Urinary bladder (tissue), 4 donors: Measurements from ENCODE around the gene MMP3. TPM values are rescaled to one million over a fixed set of nuclear protein-coding genes. Genes with fewer than 3 reads are reported as not detected.
"Not testable (repeated sequence)": the region's sequence is repeated elsewhere in the genome, so short reads cannot be mapped to it uniquely, and the experiment has no call there.

ENCODE experiments used
- DNase-seq: peaks from one replicate; pipeline ENCODE4 v3.0.0-alpha.2; 2015; ENCODE audit errors: extremely low spot score
- H3K27ac ChIP-seq: one replicate; pipeline ENCODE4 v1.5.1; 2013; ENCODE audit warnings: low read depth, mild to moderate bottlenecking, moderate library complexity
- H3K36me3 ChIP-seq: one replicate; pipeline ENCODE4 v1.6.1; 2013; ENCODE audit warnings: mild to moderate bottlenecking, moderate library complexity; ENCODE audit not compliant: insufficient read depth
- H3K4me1 ChIP-seq: one replicate; pipeline ENCODE4 v1.6.1; 2013; ENCODE audit warnings: mild to moderate bottlenecking, moderate library complexity; ENCODE audit not compliant: insufficient read depth
- H3K4me3 ChIP-seq: one replicate; pipeline ENCODE4 v1.5.1; 2013; ENCODE audit warnings: low read depth, low read length
- WGBS: extraction: QIAGEN DNeasy Blood & Tissue Kit; methylation state at CpG from one replicate; pipeline ENCODE4 v1.1.7; 2013; 5-methylcytosine and 5-hydroxymethylcytosine counted together
- polyA plus RNA-seq: library from polyadenylated mRNA; stranded (reverse); fragments of 200-250 nt; gene quantifications from one replicate; pipeline ENCODE4 v1.2.3, GENCODE V29; 2013
- total RNA-seq: library from RNA; depleted of rRNA; stranded (reverse); fragments of >200 nt; gene quantifications from one replicate; pipeline ENCODE4 v1.2.3, GENCODE V29; 2014
- donor health status: healthy with polysubstance abuse.
- donor health status: healthy.

The MMP3 gene
- total RNA-seq (1.4 TPM), polyA plus RNA-seq (6.3 TPM)

- Histone ChIP-seq H3K36me3 (no peaks in the 10 kb centered on the region), H3K4me1 (no peaks in the 10 kb centered on the region), H3K4me3 (no peak within 1 kb of the TSS), H3K27ac (no peak within 1 kb of the TSS)
- 58% methylated on average over 4 of the region's 4 CpGs for WGBS
- DNase-seq = no peak
These were observed at the start of gene MMP3 for GRCh38 chr11:102843489-102843888. TSS of gene MMP3 (minus strand) at chr11:102843609. CDS start at chr11:102843546, 63 bp downstream.

GRCh38 chr11:102891736-102892135, 48.3 kb upstream of the MMP3 start:
- Histone ChIP-seq H3K4me1 (no peaks in the 10 kb centered on the region), H3K36me3 (no peaks in the 10 kb centered on the region), H3K4me3 (no peak overlapping the region), H3K27ac (no peak overlapping the region)
- 89% methylated on average over 1 of the region's 1 CpG for WGBS
- DNase-seq = no peak

GRCh38 chr11:102886999-102887398, 43.6 kb upstream of the MMP3 start:
- 75% methylated on average over 6 of the region's 6 CpGs for WGBS
- no peak for DNase-seq
- Histone ChIP-seq H3K27ac (no peak overlapping the region), H3K36me3 (no peaks in the 10 kb centered on the region), H3K4me3 (no peak overlapping the region), H3K4me1 (no peaks in the 10 kb centered on the region)

GRCh38 chr11:102883141-102883540, 39.7 kb upstream of the MMP3 start:
- H3K27ac ChIP-seq = no peak overlapping the region
- WGBS = 94% methylated on average over 3 of the region's 3 CpGs

GRCh38 chr11:102882389-102883024, 39.1 kb upstream of the MMP3 start:
- Histone ChIP-seq H3K4me3 (no peak overlapping the region), H3K4me1 (no peaks in the 10 kb centered on the region), H3K36me3 (no peaks in the 10 kb centered on the region), H3K27ac (no peak overlapping the region)
- no peak for DNase-seq
- 93% methylated on average over 4 of the region's 4 CpGs for WGBS

More at GRCh38 chr11:102883141-102883540, 39.7 kb upstream of the MMP3 start:
- H3K4me1 ChIP-seq = no peaks in the 10 kb centered on the region
- H3K36me3 ChIP-seq = no peaks in the 10 kb centered on the region
- no peak for DNase-seq
- H3K4me3 ChIP-seq = no peak overlapping the region

- DNase-seq = no peak
- 84% methylated on average over 5 of the region's 5 CpGs for WGBS
- H3K4me1 ChIP-seq = no peaks in the 10 kb centered on the region
- no peaks in the 10 kb centered on the region for H3K36me3 ChIP-seq
- no peak overlapping the region for H3K27ac ChIP-seq
- H3K4me3 ChIP-seq = no peak overlapping the region
These were observed 36.4 kb upstream of the MMP3 start for GRCh38 chr11:102879801-102880200.

- Histone ChIP-seq H3K4me1 (no peaks in the 10 kb centered on the region), H3K27ac (no peak overlapping the region)
- WGBS = 90% methylated on average over 2 of the region's 2 CpGs
These were observed 35.2 kb upstream of the MMP3 start for GRCh38 chr11:102878595-102878994.

GRCh38 chr11:102874852-102875251, 31.4 kb upstream of the MMP3 start, which contains the start of gene MMP12:
TSS of gene MMP12 (minus strand) at chr11:102874982. CDS start at chr11:102874937, 45 bp downstream.
- Histone ChIP-seq H3K27ac (no peak within 1 kb of the TSS), H3K4me3 (no peak within 1 kb of the TSS), H3K36me3 (no peaks in the 10 kb centered on the region), H3K4me1 (no peaks in the 10 kb centered on the region)
- DNase-seq = no peak
- WGBS = 57% methylated on average over 4 of the region's 4 CpGs

More at GRCh38 chr11:102878595-102878994, 35.2 kb upstream of the MMP3 start:
- no peak for DNase-seq
- Histone ChIP-seq H3K36me3 (no peaks in the 10 kb centered on the region), H3K4me3 (no peak overlapping the region)

GRCh38 chr11:102869354-102869964, 26.1 kb upstream of the MMP3 start:
- not testable (repeated sequence) for DNase-seq, H3K4me1 ChIP-seq, H3K4me3 ChIP-seq, H3K27ac ChIP-seq, H3K36me3 ChIP-seq
- WGBS = 74% methylated on average over 8 of the region's 8 CpGs

GRCh38 chr11:102868339-102868738, 24.9 kb upstream of the MMP3 start:
- WGBS = 22% methylated on average over 3 of the region's 3 CpGs
- H3K27ac ChIP-seq = no peak overlapping the region

GRCh38 chr11:102864724-102865123, 21.3 kb upstream of the MMP3 start:
- DNase-seq = no peak
- Histone ChIP-seq H3K4me3 (no peak overlapping the region), H3K4me1 (no peaks in the 10 kb centered on the region), H3K36me3 (no peaks in the 10 kb centered on the region), H3K27ac (no peak overlapping the region)
- WGBS = 34% methylated on average over 1 of the region's 1 CpG

More at GRCh38 chr11:102868339-102868738, 24.9 kb upstream of the MMP3 start:
- Histone ChIP-seq H3K4me3 (no peak overlapping the region), H3K36me3 (no peaks in the 10 kb centered on the region), H3K4me1 (no peaks in the 10 kb centered on the region)
- DNase-seq = no peak

GRCh38 chr11:102853956-102854355, 10.5 kb upstream of the MMP3 start:
- no peak for DNase-seq
- no peaks in the 10 kb centered on the region for H3K36me3 ChIP-seq
- no peaks in the 10 kb centered on the region for H3K4me1 ChIP-seq
- H3K4me3 ChIP-seq = no peak overlapping the region
- peak overlapping the region; percentile 83 for H3K27ac ChIP-seq
- 83% methylated on average over 2 of the region's 2 CpGs for WGBS

- H3K27ac ChIP-seq = no peak overlapping the region
- H3K4me3 ChIP-seq = no peak overlapping the region
- DNase-seq = no peak
- no peaks in the 10 kb centered on the region for H3K4me1 ChIP-seq
- 87% methylated on average over 3 of the region's 3 CpGs for WGBS
- no peaks in the 10 kb centered on the region for H3K36me3 ChIP-seq
These were observed 9.6 kb upstream of the MMP3 start for GRCh38 chr11:102853055-102853454.

GRCh38 chr11:102850973-102851745, 7.8 kb upstream of the MMP3 start:
- H3K4me1 ChIP-seq = no peaks in the 10 kb centered on the region
- H3K4me3 ChIP-seq = no peak overlapping the region
- H3K27ac ChIP-seq = no peak overlapping the region
- 50% methylated on average over 7 of the region's 7 CpGs for WGBS
- no peak for DNase-seq
- no peaks in the 10 kb centered on the region for H3K36me3 ChIP-seq
